Neural cell (in vitro differentiated cells): Measurements from ENCODE around the gene LAP3. TPM values are rescaled to one million over a fixed set of nuclear protein-coding genes. Genes with fewer than 3 reads are reported as not detected.

Experiments used
- H2AFZ ChIP-seq: fragments of 200-600, 300-800 bp; sonication (generic), shearing (Covaris generic); 2 replicates; pipeline ENCODE4 v1.6.0; 2014; ENCODE audit warnings: low read depth, mild to moderate bottlenecking, antibody characterized with exemption, low read length, moderate library complexity
- H3F3A ChIP-seq: fragments of 200-600 bp; shearing (Covaris generic); 2 replicates; pipeline ENCODE4 v1.6.1; 2016; ENCODE audit warnings: mild to moderate bottlenecking, moderate library complexity, mixed read lengths, antibody characterized with exemption, low read length; ENCODE audit not compliant: insufficient read depth, poor library complexity, severe bottlenecking
- H3K27ac ChIP-seq: fragments of 200-600, 300-800 bp; sonication (generic), shearing (Covaris generic); 2 replicates; pipeline ENCODE4 v1.5.1; 2014; ENCODE audit warnings: mild to moderate bottlenecking, low read length, moderate library complexity
- H3K27me3 ChIP-seq: fragments of 300-800, 200-600 bp; sonication (generic), shearing (Covaris generic); 2 replicates; pipeline ENCODE4 v1.6.0; 2014; ENCODE audit warnings: mild to moderate bottlenecking, low read depth, low read length, moderate library complexity; ENCODE audit not compliant: insufficient read depth
- H3K36me3 ChIP-seq: fragments of 300-800, 200-600 bp; sonication (generic), shearing (Covaris generic); 2 replicates; pipeline ENCODE4 v1.5.1; 2014; ENCODE audit warnings: mild to moderate bottlenecking, antibody characterized with exemption, low read length, moderate library complexity; ENCODE audit not compliant: insufficient read depth
- H3K4me2 ChIP-seq: fragments of 300-800, 200-600 bp; sonication (generic), shearing (Covaris generic); 2 replicates; pipeline ENCODE4 v1.6.0; 2014; ENCODE audit warnings: mild to moderate bottlenecking, low read length
- H3K4me3 ChIP-seq: fragments of 300-800, 200-600 bp; sonication (generic), shearing (Covaris generic); 2 replicates; pipeline ENCODE4 v1.5.1; 2014; ENCODE audit warnings: mild to moderate bottlenecking, low read length, moderate library complexity
- H3K79me2 ChIP-seq: fragments of 200-600 bp; shearing (Covaris generic); replicated peaks from 2 replicates; pipeline ENCODE4 v1.6.0; 2014; ENCODE audit warnings: mild to moderate bottlenecking, low read length, moderate library complexity; ENCODE audit not compliant: insufficient read depth
- H3K9ac ChIP-seq: fragments of 300-800, 200-600 bp; sonication (generic), shearing (Covaris generic); 2 replicates; pipeline ENCODE4 v1.6.1; 2016; ENCODE audit warnings: mild to moderate bottlenecking, low read length, mixed read lengths
- H3K9me2 ChIP-seq: fragments of 200-600 bp; shearing (Covaris generic); 2 replicates; pipeline ENCODE4 v1.6.1; 2016; ENCODE audit warnings: mild to moderate bottlenecking, low read length, mixed read lengths; ENCODE audit not compliant: insufficient read depth
- H3K9me3 ChIP-seq: fragments of 200-600, 300-800 bp; sonication (generic), shearing (Covaris generic); 2 replicates; pipeline ENCODE4 v1.6.1; 2016; ENCODE audit warnings: mild to moderate bottlenecking, mixed run types, low read length, moderate library complexity, mixed read lengths
- H4K20me1 ChIP-seq: fragments of 200-600 bp; shearing (Covaris generic); 2 replicates; pipeline ENCODE4 v1.6.1; 2016; ENCODE audit warnings: mild to moderate bottlenecking, mixed run types; ENCODE audit not compliant: insufficient read depth
- CTCF ChIP-seq: fragments of 450-650 bp; IDR thresholded peaks from 2 replicates; pipeline ENCODE4 v1.5.1; 2014; ENCODE audit warnings: antibody characterized with exemption, mild to moderate bottlenecking, moderate library complexity; ENCODE audit not compliant: poor library complexity, severe bottlenecking
- EP300 ChIP-seq: fragments of 450-650 bp; conservative IDR thresholded peaks from 2 replicates; pipeline ENCODE4 v1.6.1; 2014; ENCODE audit warnings: antibody characterized with exemption, mild to moderate bottlenecking, moderate library complexity; ENCODE audit not compliant: poor library complexity, severe bottlenecking
- EZH2 ChIP-seq: fragments of 200-600, 300-800 bp; shearing (Covaris generic), sonication (generic); IDR thresholded peaks from 2 replicates; pipeline ENCODE4 v1.6.1; 2014; ENCODE audit warnings: antibody characterized with exemption, low read length, borderline replicate concordance, mild to moderate bottlenecking; ENCODE audit not compliant: insufficient read depth, poor library complexity, severe bottlenecking
- MXI1 ChIP-seq: fragments of 450-650 bp; conservative IDR thresholded peaks from 2 replicates; pipeline ENCODE4 v1.6.1; 2014; ENCODE audit warnings: antibody characterized with exemption, mild to moderate bottlenecking; ENCODE audit not compliant: poor library complexity, severe bottlenecking
- POLR2AphosphoS5 ChIP-seq: IDR thresholded peaks from 2 replicates; pipeline ENCODE4 v1.6.1; 2012
- RAD21 ChIP-seq: fragments of 450-650 bp; conservative IDR thresholded peaks from 2 replicates; pipeline ENCODE4 v1.6.1; 2014; ENCODE audit warnings: antibody characterized with exemption, mild to moderate bottlenecking, moderate library complexity
- REST ChIP-seq: IDR thresholded peaks from 2 replicates; pipeline ENCODE4 v1.6.1; 2012; ENCODE audit warnings: borderline replicate concordance
- SMC3 ChIP-seq: fragments of 450-650 bp; conservative IDR thresholded peaks from 2 replicates; pipeline ENCODE4 v1.6.1; 2014; ENCODE audit warnings: antibody characterized with exemption, mild to moderate bottlenecking, moderate library complexity; ENCODE audit not compliant: poor library complexity
- TAF1 ChIP-seq: IDR thresholded peaks from 2 replicates; pipeline ENCODE4 v1.6.1; 2012; ENCODE audit warnings: low read depth
- polyA plus RNA-seq: library from polyadenylated mRNA; depleted of rRNA; stranded (reverse); fragments of >200 nt; gene quantifications from 2 replicates; pipeline ENCODE4 v1.2.3, GENCODE V29; 2014

Gene LAP3
- polyA plus RNA-seq, 1 donor from 2014 or later, result 36.9 TPM

GRCh38 chr4:17635056-17635455 lies 58.1 kb downstream of the LAP3 start:
- Histone ChIP-seq H3K27ac (no peak overlapping the region), H3K36me3 (no peaks in the 10 kb centered on the region), H4K20me1 (no peaks in the 10 kb centered on the region), H3K4me2 (no peak overlapping the region), H3K9ac (no peak overlapping the region), H3K4me3 (no peak overlapping the region), H3K9me2 (no peaks in the 10 kb centered on the region), H3K27me3 (no peaks in the 10 kb centered on the region), H2AFZ (no peak overlapping the region), H3K79me2 (no peaks in the 10 kb centered on the region), H3K9me3 (no peaks in the 10 kb centered on the region), H3F3A (no peaks in the 10 kb centered on the region)
- TF ChIP-seq EP300, result no peak
- TF ChIP-seq EZH2, result no peak
- TF ChIP-seq CTCF, result no peak
- TF ChIP-seq REST, result no peak
- TF ChIP-seq MXI1, result no peak
- TF ChIP-seq SMC3, result no peak
- no peak for TF ChIP-seq RAD21
- TF ChIP-seq TAF1, result no peak
- no peak for TF ChIP-seq POLR2AphosphoS5

- Histone ChIP-seq H4K20me1 (no peaks in the 10 kb centered on the region), H3K9ac (no peak overlapping the region), H3K27ac (no peak overlapping the region), H3K4me3 (no peak overlapping the region), H3K79me2 (no peaks in the 10 kb centered on the region), H3K4me2 (no peak overlapping the region), H3F3A (no peaks in the 10 kb centered on the region), H3K36me3 (no peaks in the 10 kb centered on the region), H3K27me3 (no peaks in the 10 kb centered on the region), H3K9me3 (no peaks in the 10 kb centered on the region), H2AFZ (no peak overlapping the region), H3K9me2 (no peaks in the 10 kb centered on the region)
- TF ChIP-seq CTCF (no peak), SMC3 (no peak), REST (no peak), EZH2 (no peak), EP300 (no peak), RAD21 (no peak), POLR2AphosphoS5 (no peak), MXI1 (no peak), TAF1 (no peak)
Observed at GRCh38 chr4:17636341-17636695, 59.3 kb downstream of the LAP3 start.
